ENCODE results near the gene MAP2K5.
"Not testable (repeated sequence)": the region's sequence is repeated elsewhere in the genome, so short reads cannot be mapped to it uniquely, and the experiment has no call there.

Gene MAP2K5

GRCh38 chr15:67605871-67606270 is 63.4 kb downstream of the MAP2K5 start:
- no peak for DNase-seq

- no peak for DNase-seq
Observed at GRCh38 chr15:67606742-67607141, 64.2 kb downstream of the MAP2K5 start.

DNA sequence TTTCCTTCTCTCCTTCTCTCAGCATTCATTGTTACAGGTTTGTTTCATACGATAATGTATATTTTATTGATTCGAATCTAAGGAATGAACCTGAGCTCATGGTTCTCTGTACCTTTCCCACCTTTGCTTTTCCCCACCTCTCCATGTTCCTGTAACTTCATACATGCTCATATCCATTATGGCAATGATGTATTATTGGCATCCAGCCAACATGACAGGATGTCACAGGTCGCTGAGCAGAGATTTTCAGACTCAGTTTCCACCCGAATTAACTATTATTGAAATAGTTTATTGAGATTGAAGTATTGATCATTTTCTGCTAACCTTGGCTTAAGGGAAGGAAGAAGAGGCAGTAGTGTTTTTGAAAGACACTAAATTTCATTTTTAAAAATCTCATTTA is 64.8 kb downstream of the MAP2K5 start:
- DNase-seq, result no peak

DNA sequence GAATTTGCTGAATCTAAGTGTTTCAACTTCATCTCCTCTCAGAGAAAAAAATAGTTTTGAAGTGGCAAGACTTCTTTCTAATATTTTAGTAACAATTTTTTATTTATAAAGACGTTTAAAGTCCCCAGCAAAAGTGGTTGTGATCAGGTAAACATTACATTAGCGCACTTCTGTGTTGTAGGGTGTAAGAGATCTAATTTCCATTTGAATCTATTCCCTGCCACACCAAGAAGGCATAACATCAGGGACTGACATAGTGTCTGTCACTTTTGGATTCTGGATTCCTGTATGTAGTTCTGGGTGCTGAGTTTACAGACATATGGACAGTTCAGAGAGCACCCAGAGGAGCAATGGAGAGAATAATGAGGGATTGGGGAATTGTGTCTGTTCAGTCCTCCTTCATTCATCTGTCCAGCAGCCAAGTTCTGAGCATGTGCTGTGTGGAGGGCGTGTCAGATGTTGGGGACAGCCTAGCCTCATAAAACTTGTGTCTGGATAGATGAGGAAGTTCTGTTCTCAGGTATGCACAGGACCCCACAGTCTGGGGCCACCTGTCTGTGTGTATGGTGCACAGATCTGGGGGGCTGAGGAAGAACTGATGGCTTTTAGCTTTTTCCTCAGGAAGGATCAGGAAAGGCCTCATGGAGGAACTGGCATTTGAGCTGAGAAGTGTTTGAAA is 65.6 kb downstream of the MAP2K5 start:
- no peak for DNase-seq

GRCh38 chr15:67608638-67608959 is 66.1 kb downstream of the MAP2K5 start:
- DNase-seq, result no peak

DNA sequence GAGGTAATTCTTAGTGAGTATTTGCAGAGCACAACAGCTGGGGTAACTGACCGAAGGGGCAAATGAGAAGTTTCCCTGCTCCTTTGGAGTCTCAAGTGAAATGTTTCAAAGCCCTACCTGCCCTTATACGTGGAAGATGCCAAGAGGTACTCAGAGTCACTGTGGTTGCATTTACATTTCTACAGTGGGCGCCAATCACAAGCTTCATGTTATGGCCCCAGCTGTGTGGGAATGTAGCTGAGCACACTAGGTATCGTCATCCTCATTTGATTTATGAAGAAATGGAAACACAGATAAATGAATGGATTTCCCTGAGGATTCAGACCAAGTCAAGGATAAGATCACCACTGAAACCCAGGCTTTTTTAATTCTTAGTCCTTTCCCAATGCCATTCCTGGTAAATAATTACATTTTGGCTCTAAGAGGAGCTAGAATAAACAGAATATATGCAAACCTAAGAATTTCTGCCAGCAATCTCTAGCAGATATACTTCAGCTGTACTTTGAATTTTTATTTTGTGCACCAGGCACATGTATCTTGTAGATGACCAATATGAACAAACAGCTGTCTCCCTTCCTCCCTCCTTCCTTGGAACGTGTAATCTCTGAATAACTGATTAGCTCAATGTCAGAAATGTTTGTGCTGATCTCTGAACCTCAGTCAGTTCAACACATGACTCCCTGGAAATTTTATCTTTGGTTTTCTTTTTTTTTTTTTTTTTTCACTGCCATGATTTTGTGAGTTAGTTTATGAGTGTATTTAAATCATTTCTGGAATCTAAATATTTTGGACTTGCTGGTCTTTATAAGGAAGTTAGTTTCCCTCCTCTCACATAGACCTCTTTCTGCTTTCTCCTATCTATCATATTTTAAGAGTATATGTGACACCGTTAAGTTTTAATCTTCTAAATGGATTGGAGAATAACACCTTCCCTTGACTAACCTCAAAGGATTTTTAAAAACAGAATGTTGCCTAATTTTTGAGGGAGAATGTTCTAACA is 69.2 kb downstream of the MAP2K5 start:
- DNase-seq, result no peak

DNA sequence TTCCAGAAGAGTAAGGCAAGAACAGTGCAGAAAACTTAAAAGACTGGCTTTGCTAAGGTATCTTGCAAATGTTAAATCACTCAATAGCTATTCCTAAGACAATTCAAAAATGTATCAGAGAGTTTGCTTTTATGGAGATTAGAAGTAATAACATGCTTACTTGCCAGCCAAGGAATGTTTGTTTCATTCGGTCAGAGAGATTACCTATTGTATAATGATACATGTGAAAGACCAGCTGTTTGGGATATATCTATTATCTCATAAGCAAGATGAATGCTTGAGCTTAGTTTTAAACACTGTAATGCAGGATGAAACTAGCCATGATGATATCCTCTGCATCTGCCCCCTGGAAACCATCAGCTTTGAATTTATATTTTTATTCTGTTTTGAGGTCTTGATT is 70.7 kb downstream of the MAP2K5 start:
- DNase-seq, result no peak

- DNase-seq, result no peak
Observed at GRCh38 chr15:67613708-67614107, 71.2 kb downstream of the MAP2K5 start.

DNA sequence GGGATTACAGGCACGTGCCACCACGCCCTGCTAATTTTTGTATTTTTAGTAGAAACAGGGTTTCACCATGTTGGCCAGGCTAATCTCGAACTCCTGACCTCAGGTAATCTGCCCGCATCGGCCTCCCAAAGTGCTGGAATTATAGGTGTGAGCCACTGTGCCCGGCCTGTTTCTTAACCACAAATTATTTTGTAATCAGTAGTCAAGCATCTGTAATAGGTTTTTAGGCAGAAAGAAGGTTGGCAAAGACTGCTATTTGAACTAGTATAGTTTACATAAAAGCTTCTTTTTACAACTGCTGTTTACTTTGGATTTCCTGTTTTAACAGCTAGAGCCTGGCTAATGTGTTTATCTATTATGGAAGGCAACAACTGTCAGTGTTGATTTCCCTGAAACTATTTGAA is 72.6 kb downstream of the MAP2K5 start:
- not testable (repeated sequence) for DNase-seq

GRCh38 chr15:67618297-67618696 is 75.8 kb downstream of the MAP2K5 start:
- no peak for DNase-seq

- no peak for DNase-seq
Observed at GRCh38 chr15:67622110-67622509, 79.6 kb downstream of the MAP2K5 start.

DNA sequence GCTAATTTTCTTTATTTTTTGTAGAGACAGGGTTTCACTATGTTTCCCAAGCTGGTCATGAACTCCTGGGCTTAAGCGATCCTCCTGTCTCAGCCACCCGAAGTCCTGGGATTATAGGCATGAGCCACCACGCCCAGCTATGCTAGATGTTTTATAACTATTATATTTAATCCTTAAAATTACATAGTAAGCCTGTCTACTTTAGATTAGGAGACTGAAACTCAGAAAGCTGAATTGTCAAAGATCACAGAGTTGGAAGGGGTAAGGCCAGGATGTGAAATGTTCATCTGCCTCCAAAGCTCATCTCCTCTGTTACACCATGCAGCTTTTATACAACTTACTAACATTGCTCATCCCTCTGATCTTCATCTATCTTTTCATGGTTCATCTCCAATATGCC is 89.8 kb downstream of the MAP2K5 start:
- DNase-seq, result no peak

DNA sequence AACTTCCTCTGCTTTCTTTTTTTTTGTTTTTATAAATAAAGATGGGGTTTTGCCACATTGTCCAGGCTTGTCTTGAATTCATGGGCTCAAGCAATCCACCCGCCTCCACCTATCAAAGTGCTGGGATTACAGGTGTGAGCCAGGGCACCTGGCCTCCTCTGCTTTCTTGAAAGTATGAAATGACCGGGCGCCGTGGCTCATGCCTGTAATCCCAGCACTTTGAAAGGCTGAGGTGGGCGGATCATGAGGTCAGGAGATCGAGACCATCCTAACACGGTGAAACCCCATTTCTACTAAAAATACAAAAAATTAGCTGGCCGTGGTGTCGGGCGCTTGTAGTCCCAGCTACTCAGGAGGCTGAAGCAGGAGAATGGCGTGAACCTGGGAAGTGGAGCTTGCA is 93.4 kb downstream of the MAP2K5 start:
- DNase-seq, result not testable (repeated sequence)

DNA sequence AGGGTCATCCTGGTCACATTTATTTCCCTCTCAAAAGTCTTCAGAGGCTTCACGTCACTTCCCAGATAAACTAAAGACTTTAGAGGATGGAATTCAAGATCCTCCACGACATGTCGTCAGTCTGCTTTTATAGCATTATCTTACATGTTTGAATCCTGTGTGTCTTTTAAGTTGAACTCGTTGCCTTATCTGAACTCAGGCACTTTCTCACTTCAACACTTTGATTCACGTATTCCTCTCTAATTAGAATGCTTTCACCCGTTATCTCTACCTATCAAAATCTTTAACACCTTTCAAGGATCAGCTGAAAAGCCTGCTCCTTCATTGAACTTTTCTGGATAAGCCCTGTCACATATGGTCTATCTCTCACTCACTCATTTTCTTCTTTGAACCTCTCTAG is 97.1 kb downstream of the MAP2K5 start:
- DNase-seq, result no peak

DNA sequence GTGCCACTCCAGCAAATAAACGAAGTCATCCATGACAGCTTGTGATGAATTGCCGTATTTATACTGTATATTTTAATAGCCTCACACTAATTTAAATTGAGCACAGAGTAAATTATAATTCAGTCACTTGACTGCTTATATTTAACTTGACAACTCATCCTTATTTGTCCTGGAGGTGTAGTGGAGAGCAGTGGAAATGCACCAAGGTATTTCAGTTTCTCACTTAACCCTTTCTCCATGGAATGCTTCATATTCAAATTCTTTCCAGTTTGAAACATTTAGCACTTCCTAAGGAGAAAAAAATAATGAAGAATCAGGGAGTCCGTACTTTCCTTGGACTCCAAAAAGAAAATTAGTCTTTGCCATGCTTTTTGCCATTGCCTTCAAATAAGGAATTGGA is 99.0 kb downstream of the MAP2K5 start:
- DNase-seq, result no peak

GRCh38 chr15:67646847-67647246 is 104.3 kb downstream of the MAP2K5 start:
- DNase-seq, result no peak

- DNase-seq, result no peak
Observed at GRCh38 chr15:67652586-67652985, 110.1 kb downstream of the MAP2K5 start.

DNA sequence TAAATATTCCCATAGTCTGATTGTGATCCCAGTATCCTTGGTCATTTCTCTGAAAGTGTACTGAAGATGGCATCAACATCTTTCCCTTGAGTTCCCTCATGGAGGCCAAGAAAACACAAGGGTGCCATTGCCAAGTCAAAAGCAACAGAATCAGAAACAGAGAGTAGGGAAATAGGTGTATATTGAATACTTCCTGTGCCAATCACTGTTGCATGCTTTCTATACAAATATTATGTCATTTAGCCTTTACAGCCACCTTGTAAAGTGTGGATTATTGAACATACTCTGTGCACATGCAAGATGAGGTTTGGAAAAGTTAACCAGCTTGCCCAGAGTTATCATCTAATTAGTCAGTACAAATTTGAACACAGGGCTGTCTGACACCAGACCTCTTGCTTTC is 117.9 kb downstream of the MAP2K5 start:
- DNase-seq, result no peak

GRCh38 chr15:67660874-67661606 is 118.5 kb downstream of the MAP2K5 start:
- DNase-seq, result no peak

DNA sequence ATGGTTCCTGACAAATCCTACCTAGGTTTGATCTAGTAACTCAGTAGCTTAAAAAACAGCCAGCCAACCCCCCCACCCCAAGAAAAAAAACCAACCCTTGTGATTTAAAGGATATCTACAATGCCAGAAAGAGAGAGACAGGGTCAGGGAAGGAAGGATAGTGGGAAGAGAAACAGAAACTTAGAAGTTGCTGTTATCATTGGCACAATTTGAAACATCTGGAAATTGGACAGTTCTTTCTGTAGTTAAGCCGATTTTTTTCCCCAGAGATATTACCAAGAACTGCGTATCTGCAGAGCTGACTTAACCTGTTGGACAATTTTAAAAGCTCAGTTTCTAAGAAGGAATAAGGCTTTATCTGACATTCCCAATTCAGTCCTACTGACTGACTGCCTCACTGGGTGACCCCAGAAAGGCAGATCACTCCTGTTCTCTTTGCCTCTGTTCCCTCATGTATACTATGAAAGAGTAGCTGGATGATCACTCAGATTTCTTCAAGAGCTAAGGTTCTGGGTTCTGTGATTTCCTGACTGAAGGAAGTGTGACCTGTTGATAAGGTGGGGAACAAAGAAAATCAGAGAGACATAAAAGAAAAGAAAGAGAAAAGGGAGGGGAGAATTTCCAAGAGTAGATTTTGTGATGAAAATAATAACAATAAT is 128.3 kb downstream of the MAP2K5 start:
- DNase-seq, result no peak

DNA sequence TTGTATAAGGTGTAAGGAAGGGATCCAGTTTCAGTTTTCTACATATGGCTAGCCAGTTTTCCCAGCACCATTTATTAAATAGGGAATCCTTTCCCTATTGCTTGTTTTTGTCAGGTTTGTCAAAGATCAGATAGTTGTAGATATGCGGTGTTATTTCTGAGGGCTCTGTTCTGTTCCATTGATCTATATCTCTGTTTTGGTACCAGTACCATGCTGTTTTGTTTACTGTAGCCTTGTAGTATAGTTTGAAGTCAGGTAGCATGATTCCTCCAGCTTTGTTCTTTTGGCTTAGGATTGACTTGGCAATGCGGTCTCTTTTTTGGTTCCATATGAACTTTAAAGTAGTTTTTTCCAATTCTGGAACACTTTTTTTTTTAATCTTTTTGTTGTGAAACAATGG is 130.3 kb downstream of the MAP2K5 start:
- not testable (repeated sequence) for DNase-seq

DNA sequence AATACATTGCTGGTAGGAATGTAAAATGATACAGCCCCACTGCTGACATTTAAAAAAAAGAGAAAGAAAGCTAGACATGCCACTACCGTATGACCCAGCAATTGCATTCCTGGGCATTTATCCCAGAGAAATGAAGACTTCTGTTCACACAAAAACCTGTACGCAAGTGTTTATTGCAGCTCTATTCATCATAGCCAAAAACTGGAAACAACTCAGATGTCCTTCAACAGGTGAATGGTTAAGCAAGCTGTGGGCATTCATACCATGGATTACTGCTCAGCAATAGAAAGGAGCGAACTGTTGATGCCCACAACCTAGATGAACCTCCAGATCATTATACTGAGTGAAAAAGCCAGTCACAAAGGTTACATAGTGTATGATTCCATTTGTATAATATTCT is 132.5 kb downstream of the MAP2K5 start:
- no peak for DNase-seq

DNA sequence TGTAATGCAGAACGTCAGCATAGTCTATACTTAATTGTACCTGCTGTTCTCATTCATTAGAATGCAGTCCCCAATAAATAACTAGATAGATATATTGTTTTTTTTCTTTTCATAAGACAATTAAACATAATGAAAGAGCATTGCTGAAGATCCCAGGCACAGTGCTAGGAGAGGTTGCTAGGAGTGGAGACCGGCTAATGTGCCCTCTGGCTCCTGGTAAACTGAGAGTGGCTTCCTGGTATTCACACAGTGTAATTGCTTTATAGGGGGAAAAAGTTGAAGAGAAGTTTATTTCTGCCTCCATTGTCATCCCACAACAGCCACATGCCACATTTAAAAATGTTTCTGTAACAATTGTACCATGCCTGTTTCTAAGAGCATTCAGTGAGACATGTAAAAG is 135.6 kb downstream of the MAP2K5 start:
- DNase-seq, result no peak

All from activated CD4-positive, alpha-beta T cell treated with anti-CD3 and anti-CD28 coated beads, Interleukin-10, Interleukin-2, amounts not matched to agents 100 ng/mL and 50 ng/mL, durations not matched to agents 16 hours and 8 hours (primary cell).